ENCODE data around the gene SP5. TPM values are rescaled to one million over a fixed set of nuclear protein-coding genes. Genes with fewer than 3 reads are reported as not detected.

Gene SP5
- total and polyA plus RNA-seq, 10 of the 15 experiments (the other 5 are each of a cell fraction or from before 2014, with no cell fraction given), result not detected

DNA sequence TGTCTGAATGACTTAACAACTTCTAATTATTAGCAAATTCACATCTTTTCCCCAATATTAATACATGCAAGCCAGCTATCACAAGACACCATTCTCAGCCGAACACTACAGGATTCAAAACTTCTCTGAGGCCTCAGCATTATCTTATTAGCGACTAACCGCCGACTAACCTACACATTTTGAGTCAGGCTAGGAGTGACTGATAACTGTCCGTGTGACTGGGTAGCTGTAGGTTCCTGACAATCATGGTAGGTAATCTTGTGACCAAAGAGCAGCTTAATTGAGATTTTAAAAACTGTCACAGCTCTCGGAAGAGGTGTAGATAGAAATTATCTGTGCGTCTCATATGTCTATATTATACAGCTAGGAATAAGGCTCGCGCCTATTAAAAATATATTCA lies 44.1 kb upstream of the SP5 start:
- Histone ChIP-seq H3K4me1 (ENCODE audit: control insufficient read depth, insufficient read depth, low read length) (no peaks in the 10 kb centered on the region), H2AFZ (ENCODE audit: control insufficient read depth, low read depth, low read length) (no peak overlapping the region), H3K36me3 (ENCODE audit: control insufficient read depth in 2 of 2, insufficient read depth in 2 of 2, low read length in 1 of 2) (no peaks in the 10 kb centered on the region), H3K27ac (ENCODE audit: control insufficient read depth, insufficient read depth) (no peak overlapping the region), H3K9ac (ENCODE audit: control insufficient read depth, insufficient read depth, low read length) (no peak overlapping the region), H3K9me3 (replicated peaks; ENCODE audit: control insufficient read depth, insufficient read depth, low read length) (no peaks in the 10 kb centered on the region), H4K20me1 (ENCODE audit: control insufficient read depth, insufficient read depth) (no peaks in the 10 kb centered on the region), H3K4me3 (no peak overlapping the region), H3K4me2 (ENCODE audit: control insufficient read depth, insufficient read depth) (no peak overlapping the region), H3K27me3 (replicated peaks in 1 of 2; ENCODE audit: control insufficient read depth in 2 of 2, insufficient read depth in 2 of 2, low read length in 1 of 2) (peaks cover 0 to 2% of the 10 kb centered on the region in 2 experiments; a peak in 1 of 4 replicates), H3K79me2 (ENCODE audit: control insufficient read depth, insufficient read depth, low read length) (no peaks in the 10 kb centered on the region)
- FAIRE-seq (no peak), ATAC-seq (no peak), DNase-seq (ENCODE audit: low read depth, low spot score) (no peak)
- 62% methylated on average over 9 of the region's 9 CpGs for WGBS (ENCODE audit: insufficient coverage, insufficient replicate concordance, low lambda C conversion rate, missing lambda C conversion rate)
- BruUV-seq (replicated peaks), result no TSS peak
- CTCF ChIA-PET, result interaction anchor here (1.3 to 2.0 kb wide), 3 partner anchors 9 to 25 kb away, joined by 4 read pairs; no protein-coding TSS in a partner anchor
- SMC1A ChIA-PET (ENCODE audit: uncharacterized antibody, unreplicated experiment), result interaction anchor here (1.1 to 2.2 kb wide), 2 partner anchors 8 to 9 kb away, joined by 3 to 7 read pairs; no protein-coding TSS in a partner anchor
- in situ Hi-C loops (cut with MboI) (no loop called here), intact Hi-C loops (cut with micrococcal nuclease; ENCODE audit: unreplicated experiment) (no loop called here)
- POLR2A ChIA-PET, result interaction anchor here (0.6 kb wide), 1 partner anchor 11 kb away, joined by 3 read pairs; no protein-coding TSS in a partner anchor
- RAD21 ChIA-PET (ENCODE audit: unreplicated experiment), result no interaction called here
- TF ChIP-seq PAX5 (IDR thresholded peaks at IDR 0.05; ENCODE audit: borderline replicate concordance, low read depth, low read length) (no peak), NFYB (IDR thresholded peaks at IDR 0.05; ENCODE audit: insufficient read depth, low read depth, low read length) (no peak), NR2C2 (IDR thresholded peaks at IDR 0.05; ENCODE audit: borderline replicate concordance, control insufficient read depth, insufficient read length, low read depth) (no peak), ZNF622 (IDR thresholded peaks at IDR 0.05) (no peak), EZH2 (IDR thresholded peaks at IDR 0.05; ENCODE audit: borderline replicate concordance, control insufficient read depth, low read depth, low read length) (no peak), CBX3 (IDR thresholded peaks at IDR 0.05; ENCODE audit: borderline replicate concordance, low read depth) (no peak), SMARCA5 (IDR thresholded peaks at IDR 0.05) (no peak), SMAD5 (IDR thresholded peaks at IDR 0.05; ENCODE audit: low read depth) (no peak)
- TF ChIP-seq, protein P1, sequence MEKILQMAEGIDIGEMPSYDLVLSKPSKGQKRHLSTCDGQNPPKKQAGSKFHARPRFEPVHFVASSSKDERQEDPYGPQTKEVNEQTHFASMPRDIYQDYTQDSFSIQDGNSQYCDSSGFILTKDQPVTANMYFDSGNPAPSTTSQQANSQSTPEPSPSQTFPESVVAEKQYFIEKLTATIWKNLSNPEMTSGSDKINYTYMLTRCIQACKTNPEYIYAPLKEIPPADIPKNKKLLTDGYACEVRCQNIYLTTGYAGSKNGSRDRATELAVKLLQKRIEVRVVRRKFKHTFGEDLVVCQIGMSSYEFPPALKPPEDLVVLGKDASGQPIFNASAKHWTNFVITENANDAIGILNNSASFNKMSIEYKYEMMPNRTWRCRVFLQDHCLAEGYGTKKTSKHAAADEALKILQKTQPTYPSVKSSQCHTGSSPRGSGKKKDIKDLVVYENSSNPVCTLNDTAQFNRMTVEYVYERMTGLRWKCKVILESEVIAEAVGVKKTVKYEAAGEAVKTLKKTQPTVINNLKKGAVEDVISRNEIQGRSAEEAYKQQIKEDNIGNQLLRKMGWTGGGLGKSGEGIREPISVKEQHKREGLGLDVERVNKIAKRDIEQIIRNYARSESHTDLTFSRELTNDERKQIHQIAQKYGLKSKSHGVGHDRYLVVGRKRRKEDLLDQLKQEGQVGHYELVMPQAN (conservative IDR thresholded peaks at IDR 0.05), result no peak
- TF ChIP-seq, protein P2, sequence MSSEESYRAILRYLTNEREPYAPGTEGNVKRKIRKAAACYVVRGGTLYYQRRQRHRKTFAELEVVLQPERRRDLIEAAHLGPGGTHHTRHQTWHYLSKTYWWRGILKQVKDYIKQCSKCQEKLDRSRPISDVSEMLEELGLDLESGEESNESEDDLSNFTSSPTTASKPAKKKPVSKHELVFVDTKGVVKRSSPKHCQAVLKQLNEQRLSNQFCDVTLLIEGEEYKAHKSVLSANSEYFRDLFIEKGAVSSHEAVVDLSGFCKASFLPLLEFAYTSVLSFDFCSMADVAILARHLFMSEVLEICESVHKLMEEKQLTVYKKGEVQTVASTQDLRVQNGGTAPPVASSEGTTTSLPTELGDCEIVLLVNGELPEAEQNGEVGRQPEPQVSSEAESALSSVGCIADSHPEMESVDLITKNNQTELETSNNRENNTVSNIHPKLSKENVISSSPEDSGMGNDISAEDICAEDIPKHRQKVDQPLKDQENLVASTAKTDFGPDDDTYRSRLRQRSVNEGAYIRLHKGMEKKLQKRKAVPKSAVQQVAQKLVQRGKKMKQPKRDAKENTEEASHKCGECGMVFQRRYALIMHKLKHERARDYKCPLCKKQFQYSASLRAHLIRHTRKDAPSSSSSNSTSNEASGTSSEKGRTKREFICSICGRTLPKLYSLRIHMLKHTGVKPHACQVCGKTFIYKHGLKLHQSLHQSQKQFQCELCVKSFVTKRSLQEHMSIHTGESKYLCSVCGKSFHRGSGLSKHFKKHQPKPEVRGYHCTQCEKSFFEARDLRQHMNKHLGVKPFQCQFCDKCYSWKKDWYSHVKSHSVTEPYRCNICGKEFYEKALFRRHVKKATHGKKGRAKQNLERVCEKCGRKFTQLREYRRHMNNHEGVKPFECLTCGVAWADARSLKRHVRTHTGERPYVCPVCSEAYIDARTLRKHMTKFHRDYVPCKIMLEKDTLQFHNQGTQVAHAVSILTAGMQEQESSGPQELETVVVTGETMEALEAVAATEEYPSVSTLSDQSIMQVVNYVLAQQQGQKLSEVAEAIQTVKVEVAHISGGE (CRISPR knock-in tag; IDR thresholded peaks at IDR 0.05), result no peak
- TF ChIP-seq, protein P3, sequence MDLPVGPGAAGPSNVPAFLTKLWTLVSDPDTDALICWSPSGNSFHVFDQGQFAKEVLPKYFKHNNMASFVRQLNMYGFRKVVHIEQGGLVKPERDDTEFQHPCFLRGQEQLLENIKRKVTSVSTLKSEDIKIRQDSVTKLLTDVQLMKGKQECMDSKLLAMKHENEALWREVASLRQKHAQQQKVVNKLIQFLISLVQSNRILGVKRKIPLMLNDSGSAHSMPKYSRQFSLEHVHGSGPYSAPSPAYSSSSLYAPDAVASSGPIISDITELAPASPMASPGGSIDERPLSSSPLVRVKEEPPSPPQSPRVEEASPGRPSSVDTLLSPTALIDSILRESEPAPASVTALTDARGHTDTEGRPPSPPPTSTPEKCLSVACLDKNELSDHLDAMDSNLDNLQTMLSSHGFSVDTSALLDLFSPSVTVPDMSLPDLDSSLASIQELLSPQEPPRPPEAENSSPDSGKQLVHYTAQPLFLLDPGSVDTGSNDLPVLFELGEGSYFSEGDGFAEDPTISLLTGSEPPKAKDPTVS (IDR thresholded peaks at IDR 0.05; ENCODE audit: low read depth, low read length), result no peak
- TF ChIP-seq, protein P4, sequence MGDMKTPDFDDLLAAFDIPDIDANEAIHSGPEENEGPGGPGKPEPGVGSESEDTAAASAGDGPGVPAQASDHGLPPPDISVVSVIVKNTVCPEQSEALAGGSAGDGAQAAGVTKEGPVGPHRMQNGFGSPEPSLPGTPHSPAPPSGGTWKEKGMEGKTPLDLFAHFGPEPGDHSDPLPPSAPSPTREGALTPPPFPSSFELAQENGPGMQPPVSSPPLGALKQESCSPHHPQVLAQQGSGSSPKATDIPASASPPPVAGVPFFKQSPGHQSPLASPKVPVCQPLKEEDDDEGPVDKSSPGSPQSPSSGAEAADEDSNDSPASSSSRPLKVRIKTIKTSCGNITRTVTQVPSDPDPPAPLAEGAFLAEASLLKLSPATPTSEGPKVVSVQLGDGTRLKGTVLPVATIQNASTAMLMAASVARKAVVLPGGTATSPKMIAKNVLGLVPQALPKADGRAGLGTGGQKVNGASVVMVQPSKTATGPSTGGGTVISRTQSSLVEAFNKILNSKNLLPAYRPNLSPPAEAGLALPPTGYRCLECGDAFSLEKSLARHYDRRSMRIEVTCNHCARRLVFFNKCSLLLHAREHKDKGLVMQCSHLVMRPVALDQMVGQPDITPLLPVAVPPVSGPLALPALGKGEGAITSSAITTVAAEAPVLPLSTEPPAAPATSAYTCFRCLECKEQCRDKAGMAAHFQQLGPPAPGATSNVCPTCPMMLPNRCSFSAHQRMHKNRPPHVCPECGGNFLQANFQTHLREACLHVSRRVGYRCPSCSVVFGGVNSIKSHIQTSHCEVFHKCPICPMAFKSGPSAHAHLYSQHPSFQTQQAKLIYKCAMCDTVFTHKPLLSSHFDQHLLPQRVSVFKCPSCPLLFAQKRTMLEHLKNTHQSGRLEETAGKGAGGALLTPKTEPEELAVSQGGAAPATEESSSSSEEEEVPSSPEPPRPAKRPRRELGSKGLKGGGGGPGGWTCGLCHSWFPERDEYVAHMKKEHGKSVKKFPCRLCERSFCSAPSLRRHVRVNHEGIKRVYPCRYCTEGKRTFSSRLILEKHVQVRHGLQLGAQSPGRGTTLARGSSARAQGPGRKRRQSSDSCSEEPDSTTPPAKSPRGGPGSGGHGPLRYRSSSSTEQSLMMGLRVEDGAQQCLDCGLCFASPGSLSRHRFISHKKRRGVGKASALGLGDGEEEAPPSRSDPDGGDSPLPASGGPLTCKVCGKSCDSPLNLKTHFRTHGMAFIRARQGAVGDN (IDR thresholded peaks at IDR 0.05), result no peak

Measured in GM12878 (cell line).